GM23338 (cell line): ENCODE measurements around the gene CDH20. TPM values are rescaled to one million over a fixed set of nuclear protein-coding genes. Genes with fewer than 3 reads are reported as not detected.
A peak's percentile ranks its signal among the peaks of the same experiment; 100 is the strongest.

Experiments
- ATAC-seq: fragments of 200-7000 bp; cut with Tn5 transposase; 3 replicates; pipeline ENCODE4 v1.9.1; 2020
- DNase-seq: peaks from one replicate; pipeline ENCODE4 v3.0.0-alpha.2; 2015; ENCODE audit warnings: low spot score
- H2AFZ ChIP-seq: fragments of 200-600 bp; sonication (generic); 2 replicates; pipeline ENCODE4 v1.8.0; 2016; ENCODE audit warnings: antibody characterized with exemption, mild to moderate bottlenecking, moderate library complexity
- H3F3A ChIP-seq: fragments of 200-600 bp; sonication (generic); replicated peaks from 2 replicates; pipeline ENCODE4 v1.8.0; 2017; ENCODE audit warnings: antibody characterized with exemption, mixed run types, low read depth
- H3K27ac ChIP-seq: fragments of 200-600 bp; sonication (generic); 2 replicates; pipeline ENCODE4 v1.6.1; 2016; ENCODE audit warnings: low read depth
- H3K27me3 ChIP-seq: fragments of 200-600 bp; sonication (generic); 2 replicates; pipeline ENCODE4 v1.8.0; 2016; ENCODE audit warnings: mild to moderate bottlenecking, mixed run types, moderate library complexity; ENCODE audit not compliant: insufficient read depth
- H3K36me3 ChIP-seq: fragments of 200-600 bp; sonication (generic); 2 replicates; pipeline ENCODE4 v1.8.0; 2016; ENCODE audit warnings: mild to moderate bottlenecking; ENCODE audit not compliant: insufficient read depth
- H3K4me1 ChIP-seq: fragments of 200-600 bp; sonication (generic); 2 replicates; pipeline ENCODE4 v1.8.0; 2016; ENCODE audit warnings: mild to moderate bottlenecking, moderate library complexity; ENCODE audit not compliant: insufficient read depth
- H3K4me2 ChIP-seq: fragments of 200-600 bp; sonication (generic); 2 replicates; pipeline ENCODE4 v1.7.1; 2017; ENCODE audit warnings: mixed run types
- H3K4me3 ChIP-seq: fragments of 200-600 bp; sonication (generic); 2 replicates; pipeline ENCODE4 v1.6.1; 2016; ENCODE audit warnings: mixed run types
- H3K79me2 ChIP-seq: fragments of 200-600 bp; sonication (generic); replicated peaks from 2 replicates; pipeline ENCODE4 v1.8.0; 2017; ENCODE audit warnings: mild to moderate bottlenecking; ENCODE audit not compliant: insufficient read depth
- H3K9me2 ChIP-seq: fragments of 200-600 bp; sonication (generic); 2 replicates; pipeline ENCODE4 v1.8.0; 2017; ENCODE audit not compliant: insufficient read depth
- H4K20me1 ChIP-seq: fragments of 200-600 bp; sonication (generic); replicated peaks from 2 replicates; pipeline ENCODE4 v1.8.0; 2017; ENCODE audit warnings: mild to moderate bottlenecking; ENCODE audit not compliant: insufficient read depth
- H3K27ac Mint-ChIP-seq: 2 replicates; pipeline ENCODE4 v1.8.0; 2020; ENCODE audit warnings: inconsistent platforms, mild to moderate bottlenecking, moderate library complexity, mixed read lengths
- H3K27me3 Mint-ChIP-seq: 3 replicates; pipeline ENCODE4 v1.8.0; 2022; ENCODE audit warnings: low read depth, mild to moderate bottlenecking, moderate library complexity, mixed read lengths, inconsistent platforms; ENCODE audit not compliant: insufficient read depth, poor library complexity
- H3K36me3 Mint-ChIP-seq: 3 replicates; pipeline ENCODE4 v1.8.0; 2021; ENCODE audit warnings: low read depth, mild to moderate bottlenecking, inconsistent platforms, moderate library complexity, mixed read lengths
- H3K4me1 Mint-ChIP-seq: 3 replicates; pipeline ENCODE4 v1.8.0; 2020; ENCODE audit warnings: mild to moderate bottlenecking, inconsistent platforms, mixed read lengths
- H3K4me3 Mint-ChIP-seq: 3 replicates; pipeline ENCODE4 v1.8.0; 2021; ENCODE audit warnings: moderate library complexity, mild to moderate bottlenecking, inconsistent platforms, mixed read lengths
- H3K9me3 Mint-ChIP-seq: 3 replicates; pipeline ENCODE4 v1.8.0; 2020; ENCODE audit warnings: moderate library complexity, mild to moderate bottlenecking, inconsistent platforms, mixed read lengths
- CREB1 ChIP-seq: fragments of 250-450 bp; sonication (Bioruptor Pico); IDR thresholded peaks from 2 replicates; pipeline ENCODE4 v1.5.0; 2020; ENCODE audit warnings: low read depth, mild to moderate bottlenecking, moderate library complexity
- EZH2 ChIP-seq: fragments of 200-600 bp; sonication (generic); IDR thresholded peaks from one replicate; pipeline ENCODE4 v1.8.0; 2017; ENCODE audit warnings: antibody characterized with exemption, mild to moderate bottlenecking, low read depth; ENCODE audit not compliant: unreplicated experiment
- JUNB ChIP-seq: IDR thresholded peaks from one replicate; pipeline ENCODE4 v1.6.1; 2016; ENCODE audit warnings: antibody characterized with exemption; ENCODE audit not compliant: unreplicated experiment
- NANOG ChIP-seq: IDR thresholded peaks from 2 replicates; pipeline ENCODE4 v1.6.1; 2016; ENCODE audit warnings: antibody characterized with exemption, borderline replicate concordance
- POLR2AphosphoS5 ChIP-seq: IDR thresholded peaks from 2 replicates; pipeline ENCODE4 v1.6.1; 2016; ENCODE audit warnings: antibody characterized with exemption, low read depth
- ZNF114 ChIP-seq: fragments of 250-450 bp; sonication (Bioruptor Pico); IDR thresholded peaks from 2 replicates; pipeline ENCODE4 v1.5.0; 2020; ENCODE audit warnings: mild to moderate bottlenecking, moderate library complexity
- ZNF331 ChIP-seq: fragments of 250-450 bp; sonication (Bioruptor Pico); IDR thresholded peaks from 2 replicates; pipeline ENCODE4 v1.5.0; 2020; ENCODE audit warnings: low read depth, mild to moderate bottlenecking, moderate library complexity
- ZNF462 ChIP-seq: fragments of 250-450 bp; sonication (Bioruptor Pico); IDR thresholded peaks from 2 replicates; pipeline ENCODE4 v1.5.0; 2020; ENCODE audit warnings: mild to moderate bottlenecking, moderate library complexity
- long read RNA-seq: library from polyadenylated mRNA; unstranded; transcript quantifications from one replicate; pipeline ENCODE4 v2.0.0, GENCODE V29; 2020; ENCODE audit not compliant: unreplicated experiment
- polyA plus RNA-seq: library from polyadenylated mRNA; unstranded; fragments of >200 nt; fragmentation: Nextera tagmentation; extraction: Ambion mirVana; gene quantifications from 2 replicates; pipeline ENCODE4 v1.2.1, GENCODE V29; 2016
- total RNA-seq: library from RNA; depleted of rRNA; stranded (reverse); fragments of >200 nt; shearing (Covaris generic); gene quantifications from 2 replicates; pipeline ENCODE4 v1.2.3, GENCODE V29; 2014; rRNA removed
- TF ChIP-seq, protein P1 (sequence below): IDR thresholded peaks from 2 replicates; pipeline ENCODE4 v1.6.1; 2016; ENCODE audit warnings: antibody characterized with exemption
- TF ChIP-seq, protein P2 (sequence below): IDR thresholded peaks from one replicate; pipeline ENCODE4 v1.6.1; 2018; ENCODE audit warnings: antibody characterized with exemption; ENCODE audit not compliant: unreplicated experiment

CDH20 gene
- total RNA-seq (0.31 and 1.0 TPM in 2 replicates), polyA plus RNA-seq (not detected in 2 replicates)
- long read RNA-seq: 0 reads

- H3K4me3 Mint-ChIP-seq: peak within 1 kb of the TSS; percentile 89
- H3K9me3 Mint-ChIP-seq: no peaks in the 10 kb centered on the region
- no peaks in the 10 kb centered on the region for H3K79me2 ChIP-seq
- H2AFZ ChIP-seq: peak within 1 kb of the TSS; percentile 95
- H3K27me3 ChIP-seq: peaks cover 45% of the 10 kb centered on the region
- H3F3A ChIP-seq: no peaks in the 10 kb centered on the region
- TF ChIP-seq ZNF114 (CRISPR knock-in tag): no peak
- TF ChIP-seq POLR2AphosphoS5: peak; percentile 44
- peak within 1 kb of the TSS; percentile 83 for H3K4me2 ChIP-seq
- no peak within 1 kb of the TSS for H3K27ac ChIP-seq
- H3K27me3 Mint-ChIP-seq: peaks cover 24% of the 10 kb centered on the region
- H3K4me1 Mint-ChIP-seq: peaks cover 23% of the 10 kb centered on the region
- no peaks in the 10 kb centered on the region for H3K36me3 Mint-ChIP-seq
- ATAC-seq (peak; percentile 69), DNase-seq (peak; percentile 86)
- no peaks in the 10 kb centered on the region; the same call in 1 of the 2 replicates for H3K4me1 ChIP-seq
- H3K27ac Mint-ChIP-seq: no peak within 1 kb of the TSS
- H4K20me1 ChIP-seq: no peaks in the 10 kb centered on the region; the same call in 1 of the 2 replicates
- H3K4me3 ChIP-seq: peak within 1 kb of the TSS; percentile 74
- no peaks in the 10 kb centered on the region for H3K36me3 ChIP-seq
- H3K9me2 ChIP-seq: no peaks in the 10 kb centered on the region
Observed at GRCh38 chr18:61333271-61333745, at the start of gene CDH20. Gene CDH20 (plus strand): TSS chr18:61333430.

DNA sequence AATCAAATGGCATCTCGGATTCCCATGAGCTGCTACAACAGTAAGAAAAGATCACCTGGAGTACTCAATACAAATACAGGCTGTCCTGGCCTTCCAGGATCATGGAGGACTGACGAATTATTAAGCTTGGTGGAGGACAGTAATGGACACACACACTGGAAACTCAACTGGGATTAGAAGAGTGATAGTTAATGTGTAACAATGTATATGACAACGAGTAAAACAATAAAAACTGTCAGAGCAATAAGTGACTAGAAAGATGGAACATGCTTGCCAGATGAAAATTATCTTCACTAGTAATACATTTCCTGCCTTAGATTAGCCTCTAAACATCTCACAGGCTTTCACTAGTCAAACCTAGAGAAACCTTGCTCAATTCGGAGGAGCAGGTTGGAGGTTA is 49.2 kb upstream of the CDH20 start:
- H3K4me3 ChIP-seq: no peak overlapping the region
- TF ChIP-seq, protein P1, sequence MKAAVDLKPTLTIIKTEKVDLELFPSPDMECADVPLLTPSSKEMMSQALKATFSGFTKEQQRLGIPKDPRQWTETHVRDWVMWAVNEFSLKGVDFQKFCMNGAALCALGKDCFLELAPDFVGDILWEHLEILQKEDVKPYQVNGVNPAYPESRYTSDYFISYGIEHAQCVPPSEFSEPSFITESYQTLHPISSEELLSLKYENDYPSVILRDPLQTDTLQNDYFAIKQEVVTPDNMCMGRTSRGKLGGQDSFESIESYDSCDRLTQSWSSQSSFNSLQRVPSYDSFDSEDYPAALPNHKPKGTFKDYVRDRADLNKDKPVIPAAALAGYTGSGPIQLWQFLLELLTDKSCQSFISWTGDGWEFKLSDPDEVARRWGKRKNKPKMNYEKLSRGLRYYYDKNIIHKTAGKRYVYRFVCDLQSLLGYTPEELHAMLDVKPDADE: no peak
- TF ChIP-seq ZNF331 (CRISPR knock-in tag) (no peak), POLR2AphosphoS5 (no peak), JUNB (no peak), CREB1 (CRISPR knock-in tag) (no peak), EZH2 (no peak), NANOG (no peak), ZNF462 (CRISPR knock-in tag) (no peak)
- TF ChIP-seq, protein P2, sequence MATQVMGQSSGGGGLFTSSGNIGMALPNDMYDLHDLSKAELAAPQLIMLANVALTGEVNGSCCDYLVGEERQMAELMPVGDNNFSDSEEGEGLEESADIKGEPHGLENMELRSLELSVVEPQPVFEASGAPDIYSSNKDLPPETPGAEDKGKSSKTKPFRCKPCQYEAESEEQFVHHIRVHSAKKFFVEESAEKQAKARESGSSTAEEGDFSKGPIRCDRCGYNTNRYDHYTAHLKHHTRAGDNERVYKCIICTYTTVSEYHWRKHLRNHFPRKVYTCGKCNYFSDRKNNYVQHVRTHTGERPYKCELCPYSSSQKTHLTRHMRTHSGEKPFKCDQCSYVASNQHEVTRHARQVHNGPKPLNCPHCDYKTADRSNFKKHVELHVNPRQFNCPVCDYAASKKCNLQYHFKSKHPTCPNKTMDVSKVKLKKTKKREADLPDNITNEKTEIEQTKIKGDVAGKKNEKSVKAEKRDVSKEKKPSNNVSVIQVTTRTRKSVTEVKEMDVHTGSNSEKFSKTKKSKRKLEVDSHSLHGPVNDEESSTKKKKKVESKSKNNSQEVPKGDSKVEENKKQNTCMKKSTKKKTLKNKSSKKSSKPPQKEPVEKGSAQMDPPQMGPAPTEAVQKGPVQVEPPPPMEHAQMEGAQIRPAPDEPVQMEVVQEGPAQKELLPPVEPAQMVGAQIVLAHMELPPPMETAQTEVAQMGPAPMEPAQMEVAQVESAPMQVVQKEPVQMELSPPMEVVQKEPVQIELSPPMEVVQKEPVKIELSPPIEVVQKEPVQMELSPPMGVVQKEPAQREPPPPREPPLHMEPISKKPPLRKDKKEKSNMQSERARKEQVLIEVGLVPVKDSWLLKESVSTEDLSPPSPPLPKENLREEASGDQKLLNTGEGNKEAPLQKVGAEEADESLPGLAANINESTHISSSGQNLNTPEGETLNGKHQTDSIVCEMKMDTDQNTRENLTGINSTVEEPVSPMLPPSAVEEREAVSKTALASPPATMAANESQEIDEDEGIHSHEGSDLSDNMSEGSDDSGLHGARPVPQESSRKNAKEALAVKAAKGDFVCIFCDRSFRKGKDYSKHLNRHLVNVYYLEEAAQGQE: no peak

More for the DNA sequence above, 49.2 kb upstream of the CDH20 start:
- H3K36me3 ChIP-seq: no peaks in the 10 kb centered on the region
- ATAC-seq (no peak), DNase-seq (no peak)
- H3K4me2 ChIP-seq: no peak overlapping the region
- peaks cover 10% of the 10 kb centered on the region; the same call in 1 of the 2 replicates for H3K4me1 ChIP-seq
- H4K20me1 ChIP-seq: no peaks in the 10 kb centered on the region
- no peaks in the 10 kb centered on the region for H3K27me3 ChIP-seq
- Mint-ChIP-seq H3K27ac (no peak overlapping the region), H3K9me3 (peaks cover 20% of the 10 kb centered on the region), H3K4me1 (peaks cover 12% of the 10 kb centered on the region), H3K36me3 (peaks cover 7% of the 10 kb centered on the region; the same call in 2 of the 3 replicates), H3K27me3 (no peaks in the 10 kb centered on the region), H3K4me3 (no peak overlapping the region)
- H3K27ac ChIP-seq: no peak overlapping the region
- no peaks in the 10 kb centered on the region for H3K79me2 ChIP-seq
- no peaks in the 10 kb centered on the region for H3K9me2 ChIP-seq
- H3F3A ChIP-seq: no peaks in the 10 kb centered on the region
- H2AFZ ChIP-seq: no peak overlapping the region
